Measurements from ENCODE around the gene SPATA13. TPM values are rescaled to one million over a fixed set of nuclear protein-coding genes. Genes with fewer than 3 reads are reported as not detected.
"Not testable (repeated sequence)": the region's sequence is repeated elsewhere in the genome, so short reads cannot be mapped to it uniquely, and the experiment has no call there.

SPATA13 gene
- total RNA-seq, 1 experiment from 2014 or later, result 4.4 TPM

GRCh38 chr13:24301434-24301833 lies 140.9 kb downstream of the SPATA13 start:
- DNase-seq (ENCODE audit: extremely low read depth, low read depth), result no peak

- no peak for DNase-seq (ENCODE audit: extremely low read depth, low read depth)
These were observed 141.4 kb downstream of the SPATA13 start for GRCh38 chr13:24301911-24302310.

- no peak for DNase-seq (ENCODE audit: extremely low read depth, low read depth)
These were observed 144.1 kb downstream of the SPATA13 start for GRCh38 chr13:24304620-24305019.

- no peak for DNase-seq (ENCODE audit: extremely low read depth, low read depth)
These were observed 146.1 kb downstream of the SPATA13 start for GRCh38 chr13:24306632-24307031.

GRCh38 chr13:24307211-24308067 lies 146.9 kb downstream of the SPATA13 start:
- no peak for DNase-seq (ENCODE audit: extremely low read depth, low read depth)

- no peak for DNase-seq (ENCODE audit: extremely low read depth, low read depth)
These were observed 147.5 kb downstream of the SPATA13 start for GRCh38 chr13:24308068-24308445.

- DNase-seq (ENCODE audit: extremely low read depth, low read depth), result no peak
These were observed 148.0 kb downstream of the SPATA13 start for GRCh38 chr13:24308488-24309020.

GRCh38 chr13:24309300-24309699 lies 148.8 kb downstream of the SPATA13 start, which contains the start of gene C1QTNF9:
Gene C1QTNF9, plus strand, starts transcription at chr13:24309580. Its CDS starts 6,424 bp downstream, at chr13:24316004.
- DNase-seq (ENCODE audit: extremely low read depth, low read depth), result not testable (repeated sequence)

- DNase-seq (ENCODE audit: extremely low read depth, low read depth), result no peak
These were observed 152.9 kb downstream of the SPATA13 start for GRCh38 chr13:24313439-24313838.

- not testable (repeated sequence) for DNase-seq (ENCODE audit: extremely low read depth, low read depth)
These were observed 157.3 kb downstream of the SPATA13 start for GRCh38 chr13:24317835-24318234.

GRCh38 chr13:24318878-24319277 lies 158.4 kb downstream of the SPATA13 start:
- not testable (repeated sequence) for DNase-seq (ENCODE audit: extremely low read depth, low read depth)

- not testable (repeated sequence) for DNase-seq (ENCODE audit: extremely low read depth, low read depth)
These were observed 159.1 kb downstream of the SPATA13 start for GRCh38 chr13:24319641-24320040.

GRCh38 chr13:24321416-24321815 lies 160.9 kb downstream of the SPATA13 start:
- DNase-seq (ENCODE audit: extremely low read depth, low read depth), result not testable (repeated sequence)

GRCh38 chr13:24322470-24322869 lies 161.9 kb downstream of the SPATA13 start:
- not testable (repeated sequence) for DNase-seq (ENCODE audit: extremely low read depth, low read depth)

GRCh38 chr13:24323036-24323738 lies 162.7 kb downstream of the SPATA13 start:
- DNase-seq (ENCODE audit: extremely low read depth, low read depth), result no peak

- no peak for DNase-seq (ENCODE audit: extremely low read depth, low read depth)
These were observed 163.2 kb downstream of the SPATA13 start for GRCh38 chr13:24323739-24324075.

- not testable (repeated sequence) for DNase-seq (ENCODE audit: extremely low read depth, low read depth)
These were observed 167.1 kb downstream of the SPATA13 start for GRCh38 chr13:24327598-24327997.

GRCh38 chr13:24328145-24328544 lies 167.6 kb downstream of the SPATA13 start:
- DNase-seq (ENCODE audit: extremely low read depth, low read depth), result no peak

GRCh38 chr13:24338721-24339120 lies 178.2 kb downstream of the SPATA13 start:
- no peak for DNase-seq (ENCODE audit: extremely low read depth, low read depth)

- no peak for DNase-seq (ENCODE audit: extremely low read depth, low read depth)
These were observed 179.6 kb downstream of the SPATA13 start for GRCh38 chr13:24339937-24340607.

- DNase-seq (ENCODE audit: extremely low read depth, low read depth), result no peak
These were observed 180.1 kb downstream of the SPATA13 start for GRCh38 chr13:24340608-24340955.
